Activated CD8-positive, alpha-beta T cell treated with anti-CD3 and anti-CD28 coated beads for 36 hours (primary cell): Measurements from ENCODE around the gene CLASRP. TPM values are rescaled to one million over a fixed set of nuclear protein-coding genes. Genes with fewer than 3 reads are reported as not detected.
"Not testable (repeated sequence)": the region's sequence is repeated elsewhere in the genome, so short reads cannot be mapped to it uniquely, and the experiment has no call there.

ENCODE experiments used
- ATAC-seq: fragments of 200-7000 bp; cut with Tn5 transposase; one replicate; pipeline ENCODE4 v1.10.0; 2021; ENCODE audit warnings: mild to moderate bottlenecking, moderate library complexity
- CTCF ChIA-PET: fragments of 350-600 bp; sonication (Branson Sonifier 250); formaldehyde crosslinking; loops from one replicate; lab custom pipeline; 2021; ENCODE audit warnings: antibody characterized with exemption; lab: Charles Lee
- POLR2A ChIA-PET: fragments of 350-600 bp; sonication (Branson Sonifier 250); formaldehyde crosslinking; loops from one replicate; lab custom pipeline; 2021; ENCODE audit warnings: antibody characterized with exemption; lab: Charles Lee
- DNase-seq: peaks from one replicate; pipeline ENCODE4 v3.0.0-alpha.2; 2020
- H3K27ac Mint-ChIP-seq: one replicate; pipeline ENCODE4 v1.8.0; 2021; ENCODE audit warnings: mild to moderate bottlenecking, mixed read lengths
- H3K27me3 Mint-ChIP-seq: one replicate; pipeline ENCODE4 v1.8.0; 2021; ENCODE audit warnings: mixed read lengths
- H3K36me3 Mint-ChIP-seq: one replicate; pipeline ENCODE4 v1.8.0; 2021; ENCODE audit warnings: low read depth, mixed read lengths
- H3K4me1 Mint-ChIP-seq: one replicate; pipeline ENCODE4 v1.8.0; 2021; ENCODE audit warnings: low read depth, mixed read lengths
- H3K4me3 Mint-ChIP-seq: one replicate; pipeline ENCODE4 v1.8.0; 2021; ENCODE audit warnings: mild to moderate bottlenecking, moderate library complexity, mixed read lengths
- H3K9me3 Mint-ChIP-seq: one replicate; pipeline ENCODE4 v1.8.0; 2021; ENCODE audit warnings: mixed read lengths
- intact Hi-C: fragments of 100-400 bp; cut with micrococcal nuclease; formaldehyde crosslinking; loops from one replicate; pipeline ENCODE4 v1.10.0; 2022
- total RNA-seq, 2 experiments: library from RNA; stranded (reverse); gene quantifications; one replicate each; pipeline ENCODE4 v1.2.3, GENCODE V29; 2021
- TF ChIP-seq, protein P1 (sequence below): fragments of 200-600 bp; IDR thresholded peaks from one replicate; pipeline ENCODE4 v1.8.0; 2022; ENCODE audit warnings: antibody characterized with exemption, mild to moderate bottlenecking

CLASRP gene
- total RNA-seq, 2 experiments from 2014 or later, result 72.7 to 80.5 TPM

DNA sequence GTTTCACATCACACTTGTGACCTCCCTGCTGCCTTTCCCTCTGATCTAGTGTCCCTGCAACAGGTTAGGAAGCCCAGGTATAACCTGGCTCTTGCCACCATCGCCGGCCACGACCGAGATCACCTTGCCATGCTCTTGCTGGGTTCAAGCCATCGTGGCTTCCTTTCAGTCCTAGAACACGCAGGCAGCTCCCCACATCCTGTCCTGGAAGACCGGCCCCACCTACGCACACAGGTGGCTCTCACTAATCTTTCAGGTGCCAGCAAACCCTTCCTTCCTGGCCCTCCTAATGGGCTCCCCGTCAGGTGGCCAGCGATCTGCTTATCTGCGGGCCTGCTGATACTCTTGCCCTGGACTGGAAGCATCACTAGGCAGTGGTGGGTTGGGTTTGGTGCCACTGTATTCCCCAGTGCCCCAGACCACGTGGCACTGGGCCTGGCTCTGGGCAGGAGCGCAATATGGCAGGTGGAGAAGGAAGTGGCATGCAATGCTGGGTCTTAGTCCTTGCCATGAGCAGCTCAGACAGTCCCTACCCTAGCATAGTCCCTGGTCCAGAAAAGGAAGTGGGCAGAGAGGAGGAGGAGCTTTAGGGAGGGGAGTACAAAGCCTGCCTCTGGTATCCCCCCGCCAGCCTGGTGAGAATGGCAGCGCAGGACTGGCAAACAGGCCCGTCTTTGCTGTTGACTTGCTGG is 66.0 kb downstream of the CLASRP start:
- ChIA-PET POLR2A (interaction anchor here (1.3 to 1.4 kb wide), 2 partner anchors 10 to 15 kb away, joined by 4 to 5 read pairs; no protein-coding TSS in a partner anchor), CTCF (interaction anchor here (0.9 kb wide), 1 partner anchor 14 kb away, joined by 3 read pairs; no protein-coding TSS in a partner anchor)
- Mint-ChIP-seq H3K4me1 (peaks cover 40% of the 10 kb centered on the region), H3K36me3 (peaks cover 3% of the 10 kb centered on the region), H3K27me3 (no peaks in the 10 kb centered on the region), H3K4me3 (peak overlapping the region; percentile 37), H3K27ac (peak overlapping the region; percentile 86), H3K9me3 (no peaks in the 10 kb centered on the region)
- intact Hi-C loops, result no loop called here
- peak; percentile 47 for ATAC-seq
- TF ChIP-seq, protein P1, sequence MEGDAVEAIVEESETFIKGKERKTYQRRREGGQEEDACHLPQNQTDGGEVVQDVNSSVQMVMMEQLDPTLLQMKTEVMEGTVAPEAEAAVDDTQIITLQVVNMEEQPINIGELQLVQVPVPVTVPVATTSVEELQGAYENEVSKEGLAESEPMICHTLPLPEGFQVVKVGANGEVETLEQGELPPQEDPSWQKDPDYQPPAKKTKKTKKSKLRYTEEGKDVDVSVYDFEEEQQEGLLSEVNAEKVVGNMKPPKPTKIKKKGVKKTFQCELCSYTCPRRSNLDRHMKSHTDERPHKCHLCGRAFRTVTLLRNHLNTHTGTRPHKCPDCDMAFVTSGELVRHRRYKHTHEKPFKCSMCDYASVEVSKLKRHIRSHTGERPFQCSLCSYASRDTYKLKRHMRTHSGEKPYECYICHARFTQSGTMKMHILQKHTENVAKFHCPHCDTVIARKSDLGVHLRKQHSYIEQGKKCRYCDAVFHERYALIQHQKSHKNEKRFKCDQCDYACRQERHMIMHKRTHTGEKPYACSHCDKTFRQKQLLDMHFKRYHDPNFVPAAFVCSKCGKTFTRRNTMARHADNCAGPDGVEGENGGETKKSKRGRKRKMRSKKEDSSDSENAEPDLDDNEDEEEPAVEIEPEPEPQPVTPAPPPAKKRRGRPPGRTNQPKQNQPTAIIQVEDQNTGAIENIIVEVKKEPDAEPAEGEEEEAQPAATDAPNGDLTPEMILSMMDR, result no peak
- DNase-seq, result peak; percentile 56

DNA sequence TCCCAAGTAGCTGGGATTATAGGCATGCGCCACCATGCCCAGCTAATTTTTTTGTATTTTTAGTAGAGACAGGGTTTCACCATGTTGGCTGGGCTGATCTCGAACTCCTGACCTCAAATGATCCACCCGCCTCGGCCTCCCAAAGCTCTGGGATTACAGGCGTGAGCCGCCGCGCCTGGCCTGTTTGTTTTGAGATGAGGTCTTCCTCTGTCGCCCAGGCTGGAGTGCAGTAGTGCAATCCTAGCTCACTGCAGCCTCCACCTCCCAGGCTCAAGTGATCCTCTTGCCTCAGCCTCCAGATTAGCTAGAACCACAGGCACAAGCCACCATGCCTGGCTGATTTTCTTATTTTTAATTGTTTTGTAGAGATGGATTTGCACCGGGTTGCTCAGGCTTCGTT is 67.5 kb downstream of the CLASRP start:
- H3K27ac Mint-ChIP-seq, DNase-seq, H3K9me3 Mint-ChIP-seq, H3K4me3 Mint-ChIP-seq, CTCF ChIA-PET, ATAC-seq, intact Hi-C loops, POLR2A ChIA-PET, H3K36me3 Mint-ChIP-seq, H3K27me3 Mint-ChIP-seq: not testable (repeated sequence)
- peaks cover 51% of the 10 kb centered on the region for H3K4me1 Mint-ChIP-seq

DNA sequence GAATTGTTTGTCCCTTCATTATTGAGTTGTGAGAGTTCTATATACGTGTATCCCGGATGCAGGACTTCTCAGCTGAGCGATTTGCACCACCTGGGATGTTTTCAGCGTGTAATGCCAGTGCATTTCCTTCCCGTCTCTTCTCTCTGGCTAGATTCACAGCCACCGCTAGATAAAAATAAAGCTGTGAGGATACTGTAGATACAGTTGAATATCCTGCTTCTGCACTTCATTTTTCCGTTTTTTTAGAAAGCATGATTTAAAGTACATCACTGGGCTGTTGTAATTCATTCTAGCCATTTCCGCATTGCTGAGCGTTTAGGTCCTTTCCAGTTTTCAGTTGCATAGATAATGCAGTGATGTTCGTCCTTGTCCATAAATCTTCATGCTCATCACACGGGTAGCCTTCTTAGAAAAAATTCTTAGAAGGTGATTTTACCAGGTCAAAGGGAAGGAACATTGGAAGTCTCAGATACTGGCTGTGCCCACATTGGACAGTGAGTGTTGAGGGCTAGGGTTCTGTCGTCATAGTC is 68.8 kb downstream of the CLASRP start:
- Mint-ChIP-seq H3K27me3 (no peaks in the 10 kb centered on the region), H3K4me1 (peaks cover 45% of the 10 kb centered on the region), H3K4me3 (no peak overlapping the region), H3K27ac (no peak overlapping the region), H3K36me3 (peaks cover 3% of the 10 kb centered on the region), H3K9me3 (no peaks in the 10 kb centered on the region)
- ATAC-seq (no peak), DNase-seq (no peak)
- TF ChIP-seq, protein P1, result no peak
- ChIA-PET POLR2A (interaction anchor here (0.7 to 1.0 kb wide), 2 partner anchors 11 to 40 kb away, joined by 3 read pairs; no protein-coding TSS in a partner anchor), CTCF (no interaction called here)
- intact Hi-C loops, result no loop called here

DNA sequence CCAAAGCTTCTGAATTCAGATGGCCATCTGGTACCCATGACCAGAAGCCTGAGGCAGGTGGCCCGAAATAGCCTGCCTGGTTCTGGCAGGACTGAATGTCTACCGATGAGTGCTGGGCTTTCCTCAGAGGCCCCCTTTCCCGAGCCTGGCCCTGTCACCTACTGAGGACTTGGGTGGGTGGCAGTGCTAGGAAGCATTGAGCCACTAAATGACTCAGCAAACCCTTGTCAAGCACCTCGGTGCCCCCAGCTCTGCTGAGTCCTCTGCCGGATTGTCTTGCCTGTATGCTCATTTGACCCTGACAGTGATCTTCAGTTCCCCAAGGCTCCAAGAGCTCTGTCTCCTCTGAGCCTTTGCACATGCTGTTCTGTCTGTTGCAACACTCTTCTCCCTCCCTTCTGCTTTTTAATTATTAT is 72.0 kb downstream of the CLASRP start:
- ChIA-PET POLR2A (interaction anchor here (1.0 kb wide), 1 partner anchor 10 kb away, joined by 3 read pairs; no protein-coding TSS in a partner anchor), CTCF (interaction anchor here (1.0 to 2.3 kb wide), 2 partner anchors 16 to 18 kb away, joined by 4 to 8 read pairs; partner anchors contain the start of gene PPP1R37)
- ATAC-seq, result peak; percentile 89

DNA sequence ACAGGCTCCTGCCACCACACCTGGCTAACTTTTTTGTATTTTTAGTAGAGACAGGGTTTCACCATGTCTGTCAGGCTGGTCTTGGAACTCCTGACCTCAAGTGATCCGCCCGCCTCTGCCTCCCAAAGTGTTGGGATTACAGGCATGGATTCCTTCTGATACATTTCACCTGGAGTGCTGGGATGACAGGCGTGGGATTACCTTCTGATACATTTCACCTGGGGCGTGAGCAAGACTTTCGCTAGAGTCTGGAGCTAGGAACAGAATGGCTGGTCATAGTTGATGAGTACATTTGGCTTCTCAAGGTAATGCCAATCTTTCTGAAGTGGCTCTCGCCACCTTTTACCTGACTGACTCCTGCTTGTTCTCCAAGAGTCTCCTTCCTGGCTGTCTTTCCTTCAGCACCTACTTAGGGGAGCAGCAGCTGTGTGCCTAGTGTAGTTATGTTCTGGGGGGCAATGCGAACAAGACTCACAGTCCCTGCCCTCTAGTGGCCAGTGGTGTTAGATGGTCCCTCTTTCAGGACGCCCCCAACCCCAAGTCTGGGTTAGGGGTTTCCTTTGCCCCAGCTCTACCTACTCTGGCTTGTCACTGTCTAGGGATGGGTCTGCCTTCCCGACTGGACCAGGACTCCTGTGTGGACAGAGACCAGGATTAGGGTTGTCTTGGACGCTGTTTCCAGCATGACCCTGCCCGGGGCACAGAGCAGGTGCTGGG is 73.4 kb downstream of the CLASRP start:
- Mint-ChIP-seq H3K27ac (no peak overlapping the region), H3K36me3 (no peaks in the 10 kb centered on the region), H3K4me3 (no peak overlapping the region), H3K4me1 (peaks cover 53% of the 10 kb centered on the region), H3K9me3 (no peaks in the 10 kb centered on the region), H3K27me3 (no peaks in the 10 kb centered on the region)
- DNase-seq (no peak), ATAC-seq (no peak)
- intact Hi-C loops, result no loop called here
- TF ChIP-seq, protein P1, result no peak
- POLR2A ChIA-PET, result interaction anchor here (0.7 to 2.0 kb wide), 7 partner anchors 9 to 490 kb away, joined by 3 to 11 read pairs (median 4); partner anchors contain the start of genes PPP1R37 and ZNF296
- CTCF ChIA-PET, result interaction anchor here (2.2 to 3.5 kb wide), 2 partner anchors 13 to 53 kb away, joined by 6 to 25 read pairs; no protein-coding TSS in a partner anchor

More for the DNA sequence above, 72.0 kb downstream of the CLASRP start:
- TF ChIP-seq, protein P1, result no peak
- intact Hi-C loops, result no loop called here
- peak; percentile 63 for DNase-seq
- H3K9me3 Mint-ChIP-seq, result no peaks in the 10 kb centered on the region
- H3K4me1 Mint-ChIP-seq, result peaks cover 39% of the 10 kb centered on the region
- no peak overlapping the region for H3K4me3 Mint-ChIP-seq
- no peaks in the 10 kb centered on the region for H3K27me3 Mint-ChIP-seq
- no peaks in the 10 kb centered on the region for H3K36me3 Mint-ChIP-seq
- H3K27ac Mint-ChIP-seq, result no peak overlapping the region
